Peyer's patch (tissue), 4 donors: ENCODE data around the gene TMEM72. TPM values are rescaled to one million over a fixed set of nuclear protein-coding genes. Genes with fewer than 3 reads are reported as not detected.

Experiments
- DNase-seq, 3 donors: peaks; one replicate each; pipeline ENCODE4 v3.0.0-alpha.2; 2017 to 2019
- H3K27ac ChIP-seq, 4 donors: fragments of 200-600 bp; sonication (generic); one replicate each; pipeline ENCODE4 v1.5.1; 2016 to 2019
- H3K27me3 ChIP-seq, 2 donors: fragments of 200-600 bp; sonication (generic); one replicate each; pipeline ENCODE4 v1.5.1; 2019
- H3K36me3 ChIP-seq, 3 donors: fragments of 200-600 bp; sonication (generic); one replicate each; pipeline ENCODE4 v1.5.1; 2016 to 2019
- H3K4me1 ChIP-seq, 4 donors: fragments of 200-600 bp; sonication (generic); one replicate each; pipeline ENCODE4 v1.5.1; 2016 to 2019
- H3K4me3 ChIP-seq, 4 donors: fragments of 200-600 bp; sonication (generic); 1 replicate in 3 of 4; 2 replicates in 1 of 4; pipeline ENCODE4 v1.5.1; 2016 to 2019; ENCODE audit warnings: mild to moderate bottlenecking in 1 of 4
- H3K9me3 ChIP-seq, 4 donors: fragments of 200-600 bp; sonication (generic); one replicate each; pipeline ENCODE4 v1.5.1; 2016 to 2019; ENCODE audit warnings: mild to moderate bottlenecking in 1 of 4
- CTCF ChIP-seq, 6 experiments: fragments of 450-650 bp in 4 of 6; fragments of 200-600 bp in 2 of 6; sonication (generic) in 1 of 6; IDR thresholded peaks; one replicate each; pipeline ENCODE4 v1.5.1; 2017 to 2019; ENCODE audit warnings: antibody characterized with exemption in 6 of 6, mild to moderate bottlenecking in 3 of 6, moderate library complexity in 1 of 6
- POLR2A ChIP-seq, 2 donors: fragments of 450-650 bp; IDR thresholded peaks; one replicate each; pipeline ENCODE4 v1.5.1; 2017; ENCODE audit warnings: antibody characterized with exemption in 2 of 2, mild to moderate bottlenecking in 2 of 2, moderate library complexity in 2 of 2
- total RNA-seq, 4 donors: library from RNA; depleted of rRNA; stranded (reverse); fragments of >200 nt; gene quantifications; one replicate each; pipeline ENCODE4 v1.1.0, GENCODE V29; 2016

Gene TMEM72
- total RNA-seq, 4 donors from 2014 or later, result 0.53 TPM; not detected in 3

DNA sequence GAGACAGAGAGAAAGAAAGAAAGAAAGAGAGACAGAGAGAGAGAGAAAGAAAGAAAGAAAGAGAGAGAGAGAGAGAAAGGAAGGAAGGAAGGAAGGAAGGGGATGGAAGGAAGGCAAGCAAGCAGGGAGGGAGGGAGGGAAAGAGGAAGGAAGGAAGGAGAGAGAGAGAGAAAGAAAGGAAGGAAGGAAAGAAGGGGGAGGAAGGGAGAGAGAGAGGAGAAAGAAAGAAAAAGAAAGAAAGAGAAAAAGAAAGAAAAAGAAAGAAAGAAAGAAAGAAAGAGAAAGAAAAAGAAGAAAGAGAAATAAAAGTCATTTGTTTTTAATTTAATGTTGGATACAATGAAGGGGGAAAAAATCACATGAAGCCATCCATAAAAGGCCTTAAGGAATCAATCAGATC lies 43.8 kb downstream of the TMEM72 start:
- peaks cover 0 to 23% (median 2%) of the 10 kb centered on the region in 4 donors for H3K4me1 ChIP-seq
- no peaks in the 10 kb centered on the region for H3K36me3 ChIP-seq
- H3K27ac ChIP-seq, result no peak overlapping the region
- H3K27me3 ChIP-seq, result no peaks in the 10 kb centered on the region
- no peak for TF ChIP-seq CTCF (IDR thresholded peaks at IDR 0.05)
- no peak for TF ChIP-seq POLR2A (IDR thresholded peaks at IDR 0.05)
- DNase-seq, result no peak
- no peaks in the 10 kb centered on the region for H3K9me3 ChIP-seq
- no peak overlapping the region for H3K4me3 ChIP-seq

GRCh38 chr10:44955413-44956070 lies 44.4 kb downstream of the TMEM72 start:
- H3K36me3 ChIP-seq, result no peaks in the 10 kb centered on the region
- H3K27ac ChIP-seq, result no peak overlapping the region
- no peak overlapping the region for H3K4me3 ChIP-seq
- no peaks in the 10 kb centered on the region for H3K9me3 ChIP-seq
- TF ChIP-seq POLR2A (IDR thresholded peaks at IDR 0.05), result no peak
- TF ChIP-seq CTCF (IDR thresholded peaks at IDR 0.05), result no peak
- H3K4me1 ChIP-seq, result peaks cover 0 to 24% (median 0%) of the 10 kb centered on the region in 4 donors
- peak in 2 of 3 donors; percentile 10 to 65 for DNase-seq
- no peaks in the 10 kb centered on the region for H3K27me3 ChIP-seq

DNA sequence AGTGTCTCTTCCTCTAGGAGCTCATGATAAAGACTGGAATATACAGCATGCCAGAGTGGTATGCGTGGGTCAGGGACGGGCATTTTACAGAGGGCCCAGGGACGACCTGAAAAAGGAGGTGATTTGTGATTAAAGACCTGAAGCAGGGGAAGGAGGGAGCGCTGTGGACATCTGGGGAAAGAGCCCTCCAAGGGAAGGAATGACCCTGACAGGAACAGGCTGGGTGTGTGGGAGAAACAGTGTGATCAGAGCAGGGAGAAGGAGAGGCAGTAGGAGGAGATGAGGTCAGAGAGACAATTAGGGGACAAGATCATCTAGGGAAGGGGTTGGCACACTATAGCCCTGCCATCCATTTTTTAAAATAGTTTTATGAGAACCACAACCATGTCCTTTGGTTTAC lies 45.1 kb downstream of the TMEM72 start:
- TF ChIP-seq POLR2A (IDR thresholded peaks at IDR 0.05) (no peak), CTCF (IDR thresholded peaks at IDR 0.05) (no peak)
- no peak overlapping the region for H3K27ac ChIP-seq
- DNase-seq, result peak in 1 of 3 donors; percentile 9
- no peaks in the 10 kb centered on the region for H3K36me3 ChIP-seq
- H3K4me3 ChIP-seq, result no peak overlapping the region
- no peaks in the 10 kb centered on the region for H3K27me3 ChIP-seq
- no peaks in the 10 kb centered on the region for H3K9me3 ChIP-seq
- peaks cover 0 to 28% (median 0%) of the 10 kb centered on the region in 4 donors for H3K4me1 ChIP-seq

DNA sequence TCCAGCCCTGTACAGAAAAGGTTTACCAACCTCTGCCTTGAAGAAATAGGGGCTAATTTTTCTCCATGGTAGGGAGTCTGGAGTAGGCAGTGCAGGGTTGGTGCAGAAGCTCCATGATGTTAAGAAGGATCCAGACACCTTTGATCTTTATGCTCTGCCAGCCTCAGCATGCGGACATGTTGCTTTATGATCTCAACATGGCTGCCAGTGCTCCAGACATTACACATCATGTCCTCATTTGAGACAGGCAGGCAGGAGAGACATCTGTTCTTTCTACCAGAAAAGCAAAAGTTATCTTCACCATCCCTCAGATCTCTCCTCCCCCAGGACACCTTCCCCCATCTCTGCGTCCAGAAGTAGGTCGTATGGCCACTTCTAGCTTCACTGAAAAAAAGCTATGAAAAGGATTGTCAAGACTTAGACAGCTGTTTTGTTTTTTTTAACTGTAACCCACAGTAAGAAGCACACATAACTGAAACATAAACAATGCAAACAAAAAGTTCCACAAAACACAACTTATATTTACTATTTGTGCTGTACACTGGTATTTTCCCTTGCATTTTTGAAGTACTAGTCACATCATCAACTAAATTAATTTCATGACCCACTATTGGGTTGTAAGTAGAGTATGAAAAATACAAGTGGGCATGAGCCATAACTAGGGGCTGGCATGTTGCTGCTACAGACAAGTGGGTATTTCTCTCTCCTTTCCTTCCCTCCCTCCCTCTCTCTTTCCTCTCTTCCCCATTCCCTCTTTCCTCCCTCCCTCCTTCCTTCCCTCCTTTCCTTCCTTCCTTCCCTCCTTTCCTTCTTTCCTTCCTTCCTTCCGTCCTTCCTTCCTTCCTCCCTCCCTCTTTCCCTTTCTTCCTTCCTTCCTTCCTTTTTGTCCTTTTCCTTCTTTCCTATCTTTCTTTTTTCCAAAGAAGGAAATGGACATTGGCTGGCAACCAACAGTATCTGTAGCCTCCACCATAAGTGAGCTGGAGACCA lies 45.9 kb downstream of the TMEM72 start:
- Histone ChIP-seq H3K4me3 (no peak overlapping the region), H3K9me3 (no peaks in the 10 kb centered on the region), H3K27me3 (no peaks in the 10 kb centered on the region), H3K4me1 (peaks cover 0 to 28% (median 0%) of the 10 kb centered on the region in 4 donors), H3K27ac (no peak overlapping the region), H3K36me3 (no peaks in the 10 kb centered on the region)
- TF ChIP-seq POLR2A (IDR thresholded peaks at IDR 0.05), result no peak
- DNase-seq, result peak in 1 of 3 donors; percentile 4

- Histone ChIP-seq H3K4me1 (peaks cover 0 to 35% (median 3%) of the 10 kb centered on the region in 4 donors), H3K27ac (peak overlapping the region; percentile 80 to 98 (median 88)), H3K27me3 (no peaks in the 10 kb centered on the region), H3K4me3 (peak overlapping the region; percentile 59 to 95 (median 73)), H3K36me3 (no peaks in the 10 kb centered on the region), H3K9me3 (no peaks in the 10 kb centered on the region)
- peak in 2 of 3 donors; percentile 14 to 48 for DNase-seq
- TF ChIP-seq CTCF (IDR thresholded peaks at IDR 0.05) (no peak), POLR2A (IDR thresholded peaks at IDR 0.05) (no peak)
These were observed 47.2 kb downstream of the TMEM72 start for GRCh38 chr10:44958196-44958897.
